ENCODE data around the gene GDI1. TPM values are rescaled to one million over a fixed set of nuclear protein-coding genes. Genes with fewer than 3 reads are reported as not detected.
A peak's percentile ranks its signal among the peaks of the same experiment; 100 is the strongest.

GDI1 gene
- total and polyA plus RNA-seq, 2 of the 4 experiments (the other 2 are of a cell fraction) = 113 to 291 TPM

GRCh38 chrX:154428176-154429171 lies 8.5 kb upstream of the GDI1 start, which contains the start of gene ATP6AP1:
Gene ATP6AP1 (plus strand): TSS chrX:154428677. CDS start chrX:154428693, 16 bp downstream.
- TF ChIP-seq USF2 (IDR thresholded peaks at IDR 0.05; ENCODE audit: low read depth, low read length) (peak; percentile 83), MAFK (IDR thresholded peaks at IDR 0.05; ENCODE audit: low read depth, low read length) (no peak), MAZ (IDR thresholded peaks at IDR 0.05; ENCODE audit: borderline replicate concordance, low read depth, low read length) (peak; percentile 74; the same call in 1 of the 2 replicates), BHLHE40 (IDR thresholded peaks at IDR 0.05; ENCODE audit: low read depth, low read length) (peak; percentile 37; the same call in 1 of the 2 replicates)
- CTCF ChIA-PET = interaction anchor here (1.2 kb wide), 1 partner anchor 14 kb away, joined by 6 read pairs; no protein-coding TSS in a partner anchor
- H3K9ac ChIP-seq (ENCODE audit: low read depth, low read length) = peak within 1 kb of the TSS; percentile 72
- no peak within 1 kb of the TSS for H3K18ac ChIP-seq (ENCODE audit: low read depth, low read length)
- no peak within 1 kb of the TSS for H2BK20ac ChIP-seq (ENCODE audit: low read depth, low read length)
- H4K20me1 ChIP-seq (ENCODE audit: insufficient read depth, low read length) = peaks cover 7% of the 10 kb centered on the region
- ATAC-seq (ENCODE audit: low read depth) (peak; percentile 99), DNase-seq (peak; percentile 92)
- WGBS, 2 experiments (ENCODE audit: extremely low coverage in 2 of 2, insufficient read length in 1 of 2) = 52% methylated on average over 53 of the region's 87 CpGs; no CpG with 5 or more reads in 1 of the 2 experiments
- POLR2A ChIA-PET (ENCODE audit: unreplicated experiment) = interaction anchor here (0.7 kb wide), 1 partner anchor 82 kb away, joined by 3 read pairs; no protein-coding TSS in a partner anchor
- peaks cover 7 to 22% of the 10 kb centered on the region in 2 experiments for H3K79me1 ChIP-seq (ENCODE audit: low read depth in 1 of 2, low read length in 2 of 2)
- BruUV-seq (replicated peaks) = no TSS peak
- H3K14ac ChIP-seq (replicated peaks; ENCODE audit: low read depth, low read length) = peak within 1 kb of the TSS; percentile 46; the same call in 1 of the 2 replicates
- intact Hi-C loops (cut with micrococcal nuclease) (no loop called here), dilution Hi-C loops (cut with HindIII; ENCODE audit: low sequenced_read_pairs, unreplicated experiment) (no loop called here), in situ Hi-C loops (cut with MboI; ENCODE audit: low sequenced_read_pairs) (no loop called here)
- H3K9me1 ChIP-seq (ENCODE audit: insufficient read depth, low read length) = peaks cover 3% of the 10 kb centered on the region; the same call in 1 of the 2 replicates
- H2AK5ac ChIP-seq (ENCODE audit: low read depth, low read length) = peak within 1 kb of the TSS; percentile 80; the same call in 1 of the 2 replicates
- peak within 1 kb of the TSS; percentile 83 for H2AK9ac ChIP-seq (replicated peaks; ENCODE audit: low read depth, low read length, poor library complexity)
- 0 out of 3 replicates have a peak within 1 kb of the TSS, but pooled peaks have one; percentile 13 for H2BK15ac ChIP-seq (ENCODE audit: low read depth, low read length)
- H3K4me1 ChIP-seq (ENCODE audit: control insufficient read depth, insufficient read depth, low read length) = peaks cover 2% of the 10 kb centered on the region; the same call in 1 of the 2 replicates
- peak within 1 kb of the TSS; percentile 50 for H3K27ac ChIP-seq (ENCODE audit: insufficient read depth, low read length)
- peaks cover 13% of the 10 kb centered on the region; the same call in 1 of the 2 replicates for H3K36me3 ChIP-seq (ENCODE audit: control insufficient read depth, insufficient read depth, low read length)
- H4K5ac ChIP-seq (ENCODE audit: low read depth, low read length) = peak within 1 kb of the TSS; percentile 69
- no peak within 1 kb of the TSS for H4K91ac ChIP-seq (ENCODE audit: insufficient read depth, low read depth, low read length)
- peak within 1 kb of the TSS; percentile 67 for H3K4ac ChIP-seq (ENCODE audit: low read depth, low read length)
- H3K9me3 ChIP-seq (ENCODE audit: control insufficient read depth, insufficient read depth, low read length) = no peaks in the 10 kb centered on the region
- no peak within 1 kb of the TSS for H3K23ac ChIP-seq (ENCODE audit: low read depth, low read length)
- H3K4me2 ChIP-seq (ENCODE audit: low read depth, low read length) = peak within 1 kb of the TSS; percentile 91
- no peak within 1 kb of the TSS for H2BK120ac ChIP-seq (ENCODE audit: low read depth, low read length)
- peak within 1 kb of the TSS; percentile 70 to 84 for H4K8ac ChIP-seq (ENCODE audit: low read depth in 2 of 2, low read length in 2 of 2)
- H3K4me3 ChIP-seq (ENCODE audit: insufficient read depth, low read depth, low read length) = peak within 1 kb of the TSS; percentile 78
- H3K56ac ChIP-seq (ENCODE audit: extremely low read depth, insufficient read depth, low read length) = no peak within 1 kb of the TSS
- no peaks in the 10 kb centered on the region for H3K27me3 ChIP-seq (ENCODE audit: control insufficient read depth, insufficient read depth, low read length)
- peak within 1 kb of the TSS; percentile 37 for H2BK5ac ChIP-seq (ENCODE audit: low read depth, low read length, poor library complexity, severe bottlenecking)
- peak within 1 kb of the TSS; percentile 92 for H2AFZ ChIP-seq (replicated peaks; ENCODE audit: low read length, poor library complexity)
